CD8-positive, alpha-beta memory T cell (primary cell): ENCODE results near the gene ZNF562. TPM values are rescaled to one million over a fixed set of nuclear protein-coding genes. Genes with fewer than 3 reads are reported as not detected.
"Not testable (repeated sequence)": the region's sequence is repeated elsewhere in the genome, so short reads cannot be mapped to it uniquely, and the experiment has no call there.

Source experiments
- CTCF ChIA-PET: fragments of 350-600 bp; sonication (Branson Sonifier 250); formaldehyde crosslinking; loops from one replicate; lab custom pipeline; 2021; ENCODE audit warnings: antibody characterized with exemption; lab: Charles Lee
- POLR2A ChIA-PET: fragments of 350-600 bp; sonication (Branson Sonifier 250); formaldehyde crosslinking; loops from one replicate; lab custom pipeline; 2021; ENCODE audit warnings: antibody characterized with exemption; lab: Charles Lee
- DNase-seq, 5 donors: peaks; one replicate each; pipeline versions ENCODE4 v3.0.0 to v3.0.0-alpha.2; 2020 to 2022; ENCODE audit warnings: mixed read lengths in 1 of 5
- H3K27ac ChIP-seq: one replicate; pipeline ENCODE4 v1.7.0; 2013; ENCODE audit warnings: low read depth, mild to moderate bottlenecking, low read length, moderate library complexity
- H3K27me3 ChIP-seq: 2 replicates; pipeline ENCODE4 v1.7.0; 2013; ENCODE audit warnings: low read length, mild to moderate bottlenecking; ENCODE audit not compliant: insufficient read depth, poor library complexity, severe bottlenecking
- H3K36me3 ChIP-seq: 2 replicates; pipeline ENCODE4 v1.7.0; 2013; ENCODE audit warnings: mild to moderate bottlenecking, low read length, moderate library complexity; ENCODE audit not compliant: insufficient read depth
- H3K4me1 ChIP-seq: 2 replicates; pipeline ENCODE4 v1.7.0; 2013; ENCODE audit warnings: mild to moderate bottlenecking, low read length, moderate library complexity; ENCODE audit not compliant: insufficient read depth
- H3K4me3 ChIP-seq: 2 replicates; pipeline ENCODE4 v1.7.0; 2013; ENCODE audit warnings: mild to moderate bottlenecking, low read length
- H3K9me3 ChIP-seq: 2 replicates; pipeline ENCODE4 v1.7.0; 2013; ENCODE audit warnings: mild to moderate bottlenecking, low read length
- H3K27ac Mint-ChIP-seq, 8 donors: one replicate each; pipeline ENCODE4 v1.8.0; 2020 to 2021; ENCODE audit warnings: mixed read lengths in 8 of 8, mild to moderate bottlenecking in 6 of 8, inconsistent platforms in 3 of 8, moderate library complexity in 3 of 8
- H3K27me3 Mint-ChIP-seq, 2 donors: one replicate each; pipeline ENCODE4 v1.8.0; 2020 to 2021; ENCODE audit warnings: mixed read lengths in 2 of 2, mild to moderate bottlenecking in 1 of 2, moderate library complexity in 1 of 2
- H3K36me3 Mint-ChIP-seq, 3 donors: one replicate each; pipeline ENCODE4 v1.8.0; 2020 to 2021; ENCODE audit warnings: mixed read lengths in 3 of 3, inconsistent platforms in 1 of 3, mild to moderate bottlenecking in 1 of 3
- H3K4me1 Mint-ChIP-seq, 3 donors: one replicate each; pipeline ENCODE4 v1.8.0; 2020 to 2021; ENCODE audit warnings: mixed read lengths in 3 of 3, inconsistent platforms in 1 of 3, mild to moderate bottlenecking in 1 of 3
- H3K4me3 Mint-ChIP-seq, 7 donors: one replicate each; pipeline ENCODE4 v1.8.0; 2020 to 2021; ENCODE audit warnings: mixed read lengths in 7 of 7, mild to moderate bottlenecking in 6 of 7, moderate library complexity in 4 of 7, inconsistent platforms in 2 of 7
- H3K9me3 Mint-ChIP-seq, 5 donors: one replicate each; pipeline ENCODE4 v1.8.0; 2020 to 2022; ENCODE audit warnings: mixed read lengths in 5 of 5, mild to moderate bottlenecking in 3 of 5, moderate library complexity in 2 of 5, inconsistent platforms in 1 of 5
- polyA plus RNA-seq: library from polyadenylated mRNA; unstranded; fragments of 300-500 nt; fragmentation: Illumina TruSeq; gene quantifications from one replicate; pipeline ENCODE4 v1.2.3, GENCODE V29; 2021
- total RNA-seq, 2 experiments: library from RNA; stranded (reverse); gene quantifications; one replicate each; pipeline ENCODE4 v1.2.3, GENCODE V29; 2021

Gene ZNF562
- total and polyA plus RNA-seq, 3 experiments from 2014 or later, result 3.5 to 45.7 (median 42.2) TPM

DNA sequence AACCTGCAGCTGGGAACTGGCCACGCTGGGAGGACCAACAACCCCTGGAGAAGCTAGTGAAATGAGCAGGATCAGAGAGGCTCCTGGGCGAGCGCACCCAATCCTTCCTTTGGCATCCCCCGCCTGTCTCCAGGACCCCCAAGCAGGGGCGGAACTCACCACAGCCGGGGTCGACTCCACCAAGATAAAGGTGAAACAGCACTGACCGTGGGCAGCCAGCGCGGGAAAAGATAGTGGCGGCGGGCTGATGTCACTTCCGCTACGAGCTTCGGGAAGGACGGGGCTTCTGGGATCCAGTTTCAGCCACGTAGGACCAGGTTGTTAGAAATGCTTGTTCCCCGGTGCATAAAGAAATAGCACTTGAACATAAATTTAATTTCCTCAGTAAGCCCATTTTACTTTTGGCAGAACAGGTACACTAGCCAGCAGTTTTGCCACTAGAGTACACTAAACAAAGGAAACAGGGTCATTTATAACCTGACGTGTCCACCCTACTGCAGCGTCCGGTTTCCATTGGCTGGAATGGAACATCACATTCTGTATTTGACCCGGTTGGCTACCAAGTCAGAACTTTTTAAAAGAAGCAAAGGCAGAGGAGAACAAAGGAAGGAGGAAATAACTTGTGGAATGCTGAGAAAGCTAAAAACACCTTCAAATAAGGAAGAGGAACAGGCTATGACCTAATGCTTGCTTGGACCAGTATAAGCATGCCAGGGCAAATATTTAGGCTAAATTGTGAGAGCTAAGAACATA is 25.5 kb upstream of the ZNF562 start:
- no peak overlapping the region for H3K27ac ChIP-seq
- CTCF ChIA-PET, result interaction anchor here (0.6 kb wide), 1 partner anchor 40 kb away, joined by 3 read pairs; no protein-coding TSS in a partner anchor
- peaks cover 5 to 15% (median 12%) of the 10 kb centered on the region in 3 donors for H3K4me1 Mint-ChIP-seq

DNA sequence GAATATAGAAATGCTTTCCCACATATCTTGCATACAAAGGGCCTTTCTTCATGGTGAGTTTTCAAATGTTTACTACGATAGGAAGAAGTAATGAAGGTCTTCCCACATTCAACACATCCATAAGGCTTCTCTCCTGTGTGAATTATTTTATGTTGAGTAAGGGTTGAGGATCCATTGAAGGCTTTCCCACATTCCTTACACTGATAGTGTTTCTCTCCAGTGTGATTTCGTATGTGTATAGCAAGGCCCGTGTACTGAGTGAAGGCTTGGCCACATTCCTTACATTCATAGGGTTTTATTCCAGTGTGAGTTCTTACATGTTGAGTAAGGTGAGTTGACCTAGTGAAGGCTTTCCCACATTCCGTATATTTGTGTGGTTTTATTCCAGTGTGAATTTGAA is 15.4 kb upstream of the ZNF562 start:
- H3K9me3 ChIP-seq, result not testable (repeated sequence)
- peaks cover 3 to 24% (median 6%) of the 10 kb centered on the region in 5 donors for H3K9me3 Mint-ChIP-seq

More for the DNA sequence above, 25.5 kb upstream of the ZNF562 start:
- H3K27ac Mint-ChIP-seq, result no peak overlapping the region
- Histone ChIP-seq H3K27me3 (no peaks in the 10 kb centered on the region), H3K36me3 (no peaks in the 10 kb centered on the region), H3K4me1 (no peaks in the 10 kb centered on the region), H3K9me3 (no peaks in the 10 kb centered on the region), H3K4me3 (no peak overlapping the region)
- peak in 1 of 5 donors; percentile 42 for DNase-seq
- POLR2A ChIA-PET, result no interaction called here
- H3K4me3 Mint-ChIP-seq, result no peak overlapping the region
- peaks cover 11 to 13% of the 10 kb centered on the region in 2 donors for H3K27me3 Mint-ChIP-seq
- H3K36me3 Mint-ChIP-seq, result peaks cover 0 to 3% (median 2%) of the 10 kb centered on the region in 3 donors
- H3K9me3 Mint-ChIP-seq, result peaks cover 3 to 19% (median 14%) of the 10 kb centered on the region in 5 donors

DNA sequence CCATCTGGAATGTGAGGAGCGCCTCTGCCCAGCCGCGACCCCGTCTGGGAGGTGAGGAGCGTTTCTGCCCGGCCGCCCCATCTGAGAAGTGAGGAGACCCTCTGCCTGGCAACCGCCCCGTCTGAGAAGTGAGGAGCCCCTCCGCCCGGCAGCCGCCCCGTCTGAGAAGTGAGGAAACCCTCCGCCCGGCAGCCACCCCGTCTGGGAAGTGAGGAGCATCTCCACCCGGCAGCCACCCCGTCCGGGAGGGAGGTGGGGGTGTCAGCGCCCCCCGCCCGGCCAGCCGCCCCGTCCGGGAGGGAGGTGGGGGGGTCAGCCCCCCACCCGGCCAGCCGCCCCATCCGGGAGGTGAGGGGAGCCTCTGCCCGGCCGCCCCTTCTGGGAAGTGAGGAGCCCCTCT is 5.1 kb upstream of the ZNF562 start:
- H3K4me3 Mint-ChIP-seq, result not testable (repeated sequence)

More for the DNA sequence above, 15.4 kb upstream of the ZNF562 start:
- H3K36me3 ChIP-seq, H3K27me3 ChIP-seq, H3K4me3 ChIP-seq, H3K36me3 Mint-ChIP-seq, POLR2A ChIA-PET, DNase-seq, H3K4me1 ChIP-seq, H3K4me3 Mint-ChIP-seq, H3K4me1 Mint-ChIP-seq, CTCF ChIA-PET, H3K27ac ChIP-seq, H3K27ac Mint-ChIP-seq: not testable (repeated sequence)
- peaks cover 8 to 34% of the 10 kb centered on the region in 2 donors for H3K27me3 Mint-ChIP-seq

DNA sequence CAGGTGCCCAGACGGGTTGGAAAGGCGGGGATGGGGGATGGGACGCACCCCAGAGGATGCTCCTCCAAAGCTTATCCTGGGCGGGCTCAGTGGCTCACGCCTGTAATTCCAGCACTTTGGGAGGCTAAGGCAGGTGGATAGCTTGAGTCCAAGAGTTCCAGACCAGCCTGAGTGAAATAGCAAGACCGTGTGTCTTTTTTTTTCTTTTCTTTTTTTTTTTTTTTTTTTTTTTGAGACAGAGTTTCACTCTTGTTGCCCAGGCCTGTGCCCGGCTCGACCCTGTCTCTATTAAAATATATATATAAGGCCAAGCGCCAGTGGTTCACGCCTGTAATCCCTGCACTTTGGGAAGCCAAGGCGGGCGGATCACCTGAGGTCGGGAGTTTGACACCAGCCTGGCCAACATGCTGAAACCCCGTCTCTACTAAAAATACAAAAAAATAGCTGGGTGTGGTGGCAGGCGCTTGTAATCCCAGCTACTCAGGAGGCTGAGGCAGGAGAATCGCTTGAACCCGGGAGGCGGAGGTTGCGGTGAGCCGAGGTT is 530 bp upstream of the ZNF562 start:
- H3K36me3 ChIP-seq, H3K27me3 Mint-ChIP-seq, H3K27me3 ChIP-seq, CTCF ChIA-PET: not testable (repeated sequence)
- POLR2A ChIA-PET, result interaction anchor here (0.9 kb wide), 1 partner anchor 108 kb away, joined by 4 read pairs; no protein-coding TSS in a partner anchor
- H3K4me1 ChIP-seq, result peaks cover 15% of the 10 kb centered on the region
- H3K9me3 ChIP-seq, result peaks cover 27% of the 10 kb centered on the region
- H3K27ac Mint-ChIP-seq, result peak overlapping the region; percentile 85 to 99 (median 98)
- peaks cover 23 to 33% (median 30%) of the 10 kb centered on the region in 3 donors for H3K4me1 Mint-ChIP-seq
- H3K4me3 ChIP-seq, result peak overlapping the region; percentile 99
- peak in 1 of 5 donors; percentile 4 for DNase-seq
- H3K36me3 Mint-ChIP-seq, result peaks cover 14 to 36% (median 33%) of the 10 kb centered on the region in 3 donors
- peak overlapping the region; percentile 93 for H3K27ac ChIP-seq
- peak overlapping the region; percentile 91 to 99 (median 98) for H3K4me3 Mint-ChIP-seq
- H3K9me3 Mint-ChIP-seq, result peaks cover 20 to 38% (median 32%) of the 10 kb centered on the region in 5 donors

More for the DNA sequence above, 5.1 kb upstream of the ZNF562 start:
- POLR2A ChIA-PET, H3K4me3 ChIP-seq, H3K9me3 ChIP-seq, H3K4me1 ChIP-seq, CTCF ChIA-PET, H3K36me3 Mint-ChIP-seq, H3K27me3 ChIP-seq, H3K4me1 Mint-ChIP-seq, H3K9me3 Mint-ChIP-seq, DNase-seq, H3K36me3 ChIP-seq, H3K27ac ChIP-seq, H3K27ac Mint-ChIP-seq, H3K27me3 Mint-ChIP-seq: not testable (repeated sequence)

DNA sequence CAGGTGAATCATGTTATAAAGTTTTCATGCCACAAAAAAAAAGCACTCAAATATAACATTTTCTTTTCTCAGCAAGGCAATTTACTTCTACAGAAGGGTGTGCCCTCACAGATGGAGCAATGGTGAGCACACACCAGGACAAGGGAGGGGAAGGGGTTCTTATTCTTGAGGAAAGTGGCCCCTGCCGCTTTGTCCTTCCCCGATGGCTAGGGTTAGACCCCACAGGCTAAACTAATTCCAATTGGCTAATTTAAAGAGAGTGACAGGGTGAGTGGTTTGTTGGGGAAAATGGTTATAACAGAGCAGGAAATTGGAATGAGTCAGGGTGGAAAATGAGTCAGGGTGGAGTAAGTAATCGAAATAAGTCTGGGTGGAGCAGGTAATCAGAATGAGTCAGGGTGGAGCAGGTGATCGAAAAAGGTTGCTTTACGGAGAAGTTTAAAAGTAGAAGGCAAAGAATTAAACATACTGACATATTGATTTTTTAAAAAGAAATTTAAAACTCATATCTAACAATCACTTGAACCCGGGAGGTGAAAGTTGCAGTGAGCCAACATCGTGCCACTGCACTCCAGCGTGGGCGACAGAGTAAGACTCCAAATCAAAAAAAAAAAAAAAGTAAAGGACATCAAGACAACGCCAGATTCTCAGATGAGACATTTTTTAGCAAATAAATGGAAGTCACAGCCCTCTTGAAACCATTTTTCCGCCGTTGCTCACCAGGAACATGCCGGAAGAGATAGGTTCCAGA is 813 bp downstream of the ZNF562 start:
- peaks cover 27% of the 10 kb centered on the region for H3K9me3 ChIP-seq
- CTCF ChIA-PET, result no interaction called here
- peak in 1 of 5 donors; percentile 18 for DNase-seq
- H3K27me3 ChIP-seq, result no peaks in the 10 kb centered on the region
- peaks cover 9% of the 10 kb centered on the region for H3K36me3 ChIP-seq
- H3K27ac Mint-ChIP-seq, result peak overlapping the region; percentile 85 to 99 (median 98)
- POLR2A ChIA-PET, result no interaction called here
- peak overlapping the region; percentile 91 to 99 (median 98) for H3K4me3 Mint-ChIP-seq
- peaks cover 25 to 40% (median 38%) of the 10 kb centered on the region in 5 donors for H3K9me3 Mint-ChIP-seq
- H3K36me3 Mint-ChIP-seq, result peaks cover 20 to 49% (median 45%) of the 10 kb centered on the region in 3 donors
- H3K27ac ChIP-seq, result peak overlapping the region; percentile 93
- peaks cover 15% of the 10 kb centered on the region for H3K4me1 ChIP-seq
- H3K27me3 Mint-ChIP-seq, result peaks cover 0 to 1% of the 10 kb centered on the region in 2 donors
- H3K4me3 ChIP-seq, result peak overlapping the region; percentile 99
- peaks cover 29 to 42% (median 41%) of the 10 kb centered on the region in 3 donors for H3K4me1 Mint-ChIP-seq

DNA sequence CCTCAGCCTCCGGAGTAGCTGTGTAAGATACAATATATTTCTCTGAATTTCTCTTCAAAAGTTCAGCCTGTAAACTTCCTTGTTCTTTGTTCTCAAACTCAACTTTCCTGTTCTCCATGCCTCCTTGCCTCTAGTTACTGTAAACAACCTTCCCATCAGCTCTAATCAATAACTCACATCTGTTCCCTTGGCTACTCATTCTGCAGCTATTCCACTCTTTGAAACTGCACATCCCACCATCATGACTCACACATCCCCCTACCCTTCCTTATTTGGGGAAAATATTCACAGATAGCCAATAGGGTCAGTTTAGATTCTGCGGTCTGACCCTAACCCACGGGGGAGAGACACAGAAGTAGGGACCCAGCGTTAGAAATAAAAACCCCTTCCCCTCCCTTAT is 2.0 kb downstream of the ZNF562 start:
- H3K4me1 ChIP-seq, result peaks cover 15% of the 10 kb centered on the region
- Mint-ChIP-seq H3K36me3 (peaks cover 24 to 60% (median 57%) of the 10 kb centered on the region in 3 donors), H3K27me3 (peaks cover 0 to 1% of the 10 kb centered on the region in 2 donors), H3K27ac (peak overlapping the region in 2 of 8 donors; percentile 13 to 22), H3K4me3 (peak overlapping the region; percentile 11 to 99 (median 50)), H3K4me1 (peaks cover 37 to 53% (median 49%) of the 10 kb centered on the region in 3 donors), H3K9me3 (peaks cover 34 to 51% (median 48%) of the 10 kb centered on the region in 5 donors)
- H3K4me3 ChIP-seq, result no peak overlapping the region
- no peak for DNase-seq
- ChIA-PET POLR2A (no interaction called here), CTCF (no interaction called here)
- H3K9me3 ChIP-seq, result peaks cover 36% of the 10 kb centered on the region
- H3K27me3 ChIP-seq, result no peaks in the 10 kb centered on the region
- peaks cover 9% of the 10 kb centered on the region for H3K36me3 ChIP-seq
- H3K27ac ChIP-seq, result no peak overlapping the region

DNA sequence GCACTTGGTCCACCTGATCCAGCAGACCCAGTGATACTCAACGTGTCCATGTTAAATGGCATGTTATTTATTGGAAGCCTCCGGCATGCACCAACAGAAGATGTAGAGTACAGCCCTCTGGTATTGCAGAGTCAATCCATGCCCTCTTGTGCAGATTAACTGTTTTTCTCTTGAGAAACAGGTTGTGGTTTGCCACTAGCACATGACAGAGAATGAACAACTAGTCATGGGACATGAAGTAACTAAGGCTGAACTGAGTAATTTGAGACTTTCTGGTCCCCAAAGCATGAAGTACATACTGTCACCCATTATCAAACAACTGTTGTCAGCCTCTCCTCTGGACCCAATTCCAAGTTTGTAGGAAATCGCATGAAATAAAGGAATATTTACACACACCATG is 3.2 kb downstream of the ZNF562 start:
- Histone ChIP-seq H3K27ac (no peak overlapping the region), H3K27me3 (no peaks in the 10 kb centered on the region), H3K4me1 (peaks cover 15% of the 10 kb centered on the region), H3K36me3 (peaks cover 9% of the 10 kb centered on the region), H3K9me3 (peaks cover 48% of the 10 kb centered on the region), H3K4me3 (no peak overlapping the region)
- Mint-ChIP-seq H3K27me3 (peaks cover 0 to 1% of the 10 kb centered on the region in 2 donors), H3K9me3 (peaks cover 40 to 60% (median 55%) of the 10 kb centered on the region in 5 donors), H3K4me3 (peak overlapping the region in 3 of 7 donors; percentile 12 to 64 (median 37)), H3K4me1 (peaks cover 42 to 65% (median 57%) of the 10 kb centered on the region in 3 donors), H3K27ac (no peak overlapping the region), H3K36me3 (peaks cover 33 to 71% (median 69%) of the 10 kb centered on the region in 3 donors)
- no peak for DNase-seq
- ChIA-PET POLR2A (no interaction called here), CTCF (no interaction called here)
